GM12878 (cell line): Measurements from ENCODE around the gene PRPS1. TPM values are rescaled to one million over a fixed set of nuclear protein-coding genes. Genes with fewer than 3 reads are reported as not detected.

Experiments used
- ATAC-seq: fragments of 200-7000 bp; cut with Tn5 transposase; 3 replicates; pipeline ENCODE4 v1.9.1; 2020; ENCODE audit warnings: mild to moderate bottlenecking, moderate library complexity
- BruUV-seq: library from RNA; stranded (reverse); fragments of 400-500 nt; replicated peaks from 2 replicates; lab custom pipeline; 2021; lab: Mats Ljungman, UMichigan
- CTCF ChIA-PET: fragments of 300-600 bp; sonication (Branson Sonifier 250); formaldehyde crosslinking; extraction: SDS; loops from one replicate; lab custom pipeline; 2021; ENCODE audit warnings: inconsistent platforms; lab: Yijun Ruan, JAX
- POLR2A ChIA-PET: fragments of 350-600 bp; formaldehyde crosslinking; extraction: SDS; loops from one replicate; lab custom pipeline; 2021; ENCODE audit warnings: inconsistent platforms; lab: Charles Lee
- RAD21 ChIA-PET: fragments of 300-600 bp; sonication (Branson Sonifier 250); formaldehyde crosslinking; loops from one replicate; lab custom pipeline; 2023; ENCODE audit warnings: antibody characterized with exemption; ENCODE audit not compliant: unreplicated experiment; lab: Charles Lee
- SMC1A ChIA-PET: fragments of 300-600 bp; sonication (Branson Sonifier 250); formaldehyde crosslinking; loops from one replicate; lab custom pipeline; 2023; ENCODE audit not compliant: unreplicated experiment, uncharacterized antibody; lab: Charles Lee
- DNase-seq: peaks from one replicate; pipeline ENCODE4 v3.0.0-alpha.2; 2011; ENCODE audit warnings: low read depth, low spot score
- FAIRE-seq: peaks from 3 replicates; lab custom pipeline; 2011; peaks lifted over from hg19 to GRCh38; lab: Jason Lieb, UNC
- H2AFZ ChIP-seq: 2 replicates; pipeline ENCODE4 v1.6.0; 2011; ENCODE audit warnings: low read depth, low read length, control low read depth; ENCODE audit not compliant: control insufficient read depth
- H3K27ac ChIP-seq: 2 replicates; pipeline ENCODE4 v1.5.1; 2011; ENCODE audit warnings: control low read depth; ENCODE audit not compliant: control insufficient read depth, insufficient read depth
- H3K27me3 ChIP-seq, 2 experiments: replicated peaks in 1 of 2; 2 replicates each; pipeline versions ENCODE4 v1.6.0 to v1.6.1; 2011; ENCODE audit warnings: low read length in 1 of 2; ENCODE audit not compliant: control insufficient read depth in 2 of 2, insufficient read depth in 2 of 2
- H3K36me3 ChIP-seq, 2 experiments: 2 replicates each; pipeline ENCODE4 v1.5.1; 2011; ENCODE audit warnings: low read length in 1 of 2; ENCODE audit not compliant: control insufficient read depth in 2 of 2, insufficient read depth in 2 of 2
- H3K4me1 ChIP-seq: 2 replicates; pipeline ENCODE4 v1.6.1; 2011; ENCODE audit warnings: mild to moderate bottlenecking, low read length, moderate library complexity, mixed read lengths; ENCODE audit not compliant: control insufficient read depth, insufficient read depth
- H3K4me2 ChIP-seq: 2 replicates; pipeline ENCODE4 v1.6.0; 2011; ENCODE audit warnings: control low read depth; ENCODE audit not compliant: control insufficient read depth, insufficient read depth
- H3K4me3 ChIP-seq: fragments of 200-600 bp; sonication (generic); 2 replicates; pipeline ENCODE4 v1.5.1; 2016
- H3K79me2 ChIP-seq: 2 replicates; pipeline ENCODE4 v1.6.0; 2011; ENCODE audit warnings: low read length; ENCODE audit not compliant: control insufficient read depth, insufficient read depth
- H3K9ac ChIP-seq: 2 replicates; pipeline ENCODE4 v1.8.0; 2011; ENCODE audit warnings: low read length, control low read depth, mixed read lengths; ENCODE audit not compliant: control insufficient read depth, insufficient read depth
- H3K9me3 ChIP-seq: replicated peaks from 3 replicates; pipeline ENCODE4 v1.5.1; 2011; ENCODE audit warnings: mild to moderate bottlenecking, low read length; ENCODE audit not compliant: control insufficient read depth, insufficient read depth
- H4K20me1 ChIP-seq: 2 replicates; pipeline ENCODE4 v1.6.0; 2011; ENCODE audit not compliant: control insufficient read depth, insufficient read depth
- ATF3 ChIP-seq: IDR thresholded peaks from 2 replicates; pipeline ENCODE4 v1.6.1; 2011; ENCODE audit warnings: low read depth, mild to moderate bottlenecking, low read length, moderate library complexity, borderline replicate concordance; ENCODE audit errors: extremely low read depth
- HCFC1 ChIP-seq: fragments of 150-350 bp; IDR thresholded peaks from 2 replicates; pipeline ENCODE4 v1.6.1; 2014; ENCODE audit warnings: low read length
- PAX8 ChIP-seq: fragments of 450-650 bp; IDR thresholded peaks from 2 replicates; pipeline ENCODE4 v1.6.1; 2017; ENCODE audit warnings: mild to moderate bottlenecking, moderate library complexity
- POLR2AphosphoS5 ChIP-seq: IDR thresholded peaks from 2 replicates; pipeline ENCODE4 v1.6.1; 2011; ENCODE audit warnings: mild to moderate bottlenecking, low read length, inconsistent platforms
- RCOR1 ChIP-seq: conservative IDR thresholded peaks from 2 replicates; pipeline ENCODE4 v1.6.1; 2012; ENCODE audit warnings: low read depth, low read length, improper control_type of control experiment
- RELB ChIP-seq: fragments of 450-650 bp; IDR thresholded peaks from 2 replicates; pipeline ENCODE4 v1.6.1; 2017; ENCODE audit warnings: low read depth, mild to moderate bottlenecking, moderate library complexity
- SMAD1 ChIP-seq: fragments of 450-650 bp; IDR thresholded peaks from 2 replicates; pipeline ENCODE4 v1.6.1; 2018; ENCODE audit warnings: mild to moderate bottlenecking, low read depth; ENCODE audit not compliant: partially characterized antibody
- SMC3 ChIP-seq: IDR thresholded peaks from 2 replicates; pipeline ENCODE4 v1.6.1; 2011; ENCODE audit warnings: low read length, improper control_type of control experiment, borderline replicate concordance
- YBX1 ChIP-seq: fragments of 450-650 bp; IDR thresholded peaks from 2 replicates; pipeline ENCODE4 v1.6.1; 2016; ENCODE audit warnings: antibody characterized with exemption
- ZNF592 ChIP-seq: fragments of 450-650 bp; IDR thresholded peaks from 2 replicates; pipeline ENCODE4 v1.6.1; 2017; ENCODE audit warnings: mild to moderate bottlenecking, moderate library complexity
- WGBS: methylation state at CpG from one replicate; pipeline ENCODE4 v1.1.6; 2016; ENCODE audit warnings: low lambda C conversion rate; ENCODE audit not compliant: insufficient replicate concordance, insufficient coverage; ENCODE audit errors: missing lambda C conversion rate; 5-methylcytosine and 5-hydroxymethylcytosine counted together
- in situ Hi-C: fragments of 300-500 bp; cut with MboI; formaldehyde crosslinking; loops from 9 replicates; pipeline ENCODE4 v1.14.3; 2018; ENCODE audit warnings: mixed read lengths
- intact Hi-C: fragments of 100-400 bp; cut with micrococcal nuclease; formaldehyde crosslinking; loops from one replicate; pipeline ENCODE4 v1.14.2; 2022; ENCODE audit not compliant: unreplicated experiment
- polyA plus RNA-seq, 11 experiments: library from polyadenylated mRNA; depleted of rRNA in 4 of 11; unstranded in 6 of 11; stranded (reverse) in 5 of 11; fragments of >200 nt; fragmentation: Nextera tagmentation in 4 of 11; fragmentation: Illumina TruSeq in 1 of 11; extraction: Ambion mirVana in 4 of 11; extraction: Trizol in 1 of 11; gene quantifications; 1 replicate in 1 of 11; 2 replicates in 10 of 11; pipeline versions ENCODE4 v1.2.1 to v1.2.3, GENCODE V29; 2011 to 2016; ENCODE audit warnings: inconsistent platforms in 2 of 11, missing spikeins in 2 of 11, low read depth in 1 of 11
- total RNA-seq, 4 experiments: library from RNA; depleted of rRNA in 3 of 4; stranded (reverse); fragments of >200 nt in 3 of 4; fragmentation: Illumina TruSeq in 1 of 4; extraction: Trizol in 1 of 4; gene quantifications; 2 replicates each; pipeline versions ENCODE4 v1.2.1 to v1.2.3, GENCODE V29; 2013 to 2021
- TF ChIP-seq, protein P1 (sequence below): fragments of 450-650 bp; IDR thresholded peaks from 2 replicates; pipeline ENCODE4 v1.6.1; 2016; ENCODE audit warnings: mild to moderate bottlenecking, moderate library complexity, borderline replicate concordance

The PRPS1 gene
- total and polyA plus RNA-seq, 10 of the 15 experiments (the other 5 are each of a cell fraction or from before 2014, with no cell fraction given): 26.5 to 86.5 (median 61.1) TPM

DNA sequence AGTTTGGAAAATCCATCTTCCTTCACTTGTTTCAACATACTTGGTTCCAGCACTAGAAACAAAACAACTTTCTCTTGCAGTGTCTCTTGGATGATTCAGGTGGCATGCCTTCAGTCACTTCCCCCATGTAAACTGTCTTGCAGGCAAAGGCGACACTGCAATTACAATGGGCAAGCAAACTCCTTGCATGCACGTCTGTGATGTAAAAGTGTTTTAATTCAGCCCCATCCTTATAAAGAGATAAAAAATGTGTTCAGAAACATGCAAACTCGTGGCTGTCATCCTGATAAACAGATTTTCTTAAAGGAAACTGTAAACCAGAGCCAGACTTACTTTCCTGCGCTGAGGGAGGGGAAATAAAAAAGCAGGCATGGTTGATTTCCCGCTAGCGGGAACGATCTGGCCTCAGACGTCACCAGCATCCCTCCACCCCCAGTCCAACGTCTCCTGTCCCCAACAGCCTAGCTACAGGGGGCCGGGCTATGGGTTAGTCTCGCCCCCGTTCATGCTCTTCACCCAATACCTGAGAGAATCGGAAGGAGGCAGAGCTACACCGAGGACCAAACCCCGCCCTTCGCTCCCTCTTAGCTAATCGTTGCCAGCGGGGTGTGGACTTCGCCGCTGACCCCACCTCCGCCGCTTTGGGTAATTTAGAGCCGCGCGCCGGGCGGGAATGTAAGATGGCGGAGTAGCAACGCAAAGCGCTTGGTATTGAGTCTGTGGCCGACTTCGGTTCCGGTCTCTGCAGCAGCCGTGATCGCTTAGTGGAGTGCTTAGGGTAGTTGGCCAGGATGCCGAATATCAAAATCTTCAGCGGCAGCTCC is at the start of gene PRPS1 (continued):
- TF ChIP-seq ZNF592: no peak

DNA sequence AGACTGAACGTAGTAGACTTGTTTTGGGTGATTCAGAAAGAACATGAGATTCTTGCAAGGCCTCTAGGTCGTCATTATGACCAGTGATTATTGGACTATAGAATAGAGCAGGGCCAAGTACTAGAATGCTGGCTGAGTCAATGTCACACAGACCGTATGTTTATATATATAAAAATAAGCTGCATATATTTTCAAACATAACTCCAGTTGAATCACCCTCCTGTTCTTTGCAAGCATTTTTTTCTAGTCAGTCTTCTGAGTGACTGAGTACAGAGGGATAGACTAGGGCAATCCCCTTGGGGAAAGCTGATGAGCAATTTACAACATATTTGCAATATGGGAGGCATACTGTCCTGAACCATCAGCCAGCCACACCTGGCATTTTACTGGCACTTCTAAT is 48.4 kb upstream of the PRPS1 start:
- no peak overlapping the region for H3K9ac ChIP-seq
- ChIA-PET POLR2A (no interaction called here), CTCF (no interaction called here), SMC1A (no interaction called here), RAD21 (no interaction called here)
- no peak for DNase-seq
- ATAC-seq: no peak
- BruUV-seq: no TSS peak
- H3K27me3 ChIP-seq: no peaks in the 10 kb centered on the region
- no peaks in the 10 kb centered on the region for H3K9me3 ChIP-seq
- no peak overlapping the region for H3K27ac ChIP-seq
- no peaks in the 10 kb centered on the region for H3K36me3 ChIP-seq
- H3K4me3 ChIP-seq: no peak overlapping the region
- FAIRE-seq: no peak
- no peaks in the 10 kb centered on the region for H3K79me2 ChIP-seq
- in situ Hi-C loops: no loop called here
- intact Hi-C loops: no loop called here
- H3K4me1 ChIP-seq: no peaks in the 10 kb centered on the region
- no peaks in the 10 kb centered on the region for H4K20me1 ChIP-seq
- 2% methylated on average over 3 of the region's 3 CpGs for WGBS
- H3K4me2 ChIP-seq: no peak overlapping the region
- H2AFZ ChIP-seq: no peak overlapping the region
- TF ChIP-seq RCOR1 (no peak), POLR2AphosphoS5 (no peak), RELB (no peak), SMC3 (no peak), ATF3 (no peak), YBX1 (no peak), PAX8 (no peak), SMAD1 (no peak), HCFC1 (no peak)
- TF ChIP-seq, protein P1, sequence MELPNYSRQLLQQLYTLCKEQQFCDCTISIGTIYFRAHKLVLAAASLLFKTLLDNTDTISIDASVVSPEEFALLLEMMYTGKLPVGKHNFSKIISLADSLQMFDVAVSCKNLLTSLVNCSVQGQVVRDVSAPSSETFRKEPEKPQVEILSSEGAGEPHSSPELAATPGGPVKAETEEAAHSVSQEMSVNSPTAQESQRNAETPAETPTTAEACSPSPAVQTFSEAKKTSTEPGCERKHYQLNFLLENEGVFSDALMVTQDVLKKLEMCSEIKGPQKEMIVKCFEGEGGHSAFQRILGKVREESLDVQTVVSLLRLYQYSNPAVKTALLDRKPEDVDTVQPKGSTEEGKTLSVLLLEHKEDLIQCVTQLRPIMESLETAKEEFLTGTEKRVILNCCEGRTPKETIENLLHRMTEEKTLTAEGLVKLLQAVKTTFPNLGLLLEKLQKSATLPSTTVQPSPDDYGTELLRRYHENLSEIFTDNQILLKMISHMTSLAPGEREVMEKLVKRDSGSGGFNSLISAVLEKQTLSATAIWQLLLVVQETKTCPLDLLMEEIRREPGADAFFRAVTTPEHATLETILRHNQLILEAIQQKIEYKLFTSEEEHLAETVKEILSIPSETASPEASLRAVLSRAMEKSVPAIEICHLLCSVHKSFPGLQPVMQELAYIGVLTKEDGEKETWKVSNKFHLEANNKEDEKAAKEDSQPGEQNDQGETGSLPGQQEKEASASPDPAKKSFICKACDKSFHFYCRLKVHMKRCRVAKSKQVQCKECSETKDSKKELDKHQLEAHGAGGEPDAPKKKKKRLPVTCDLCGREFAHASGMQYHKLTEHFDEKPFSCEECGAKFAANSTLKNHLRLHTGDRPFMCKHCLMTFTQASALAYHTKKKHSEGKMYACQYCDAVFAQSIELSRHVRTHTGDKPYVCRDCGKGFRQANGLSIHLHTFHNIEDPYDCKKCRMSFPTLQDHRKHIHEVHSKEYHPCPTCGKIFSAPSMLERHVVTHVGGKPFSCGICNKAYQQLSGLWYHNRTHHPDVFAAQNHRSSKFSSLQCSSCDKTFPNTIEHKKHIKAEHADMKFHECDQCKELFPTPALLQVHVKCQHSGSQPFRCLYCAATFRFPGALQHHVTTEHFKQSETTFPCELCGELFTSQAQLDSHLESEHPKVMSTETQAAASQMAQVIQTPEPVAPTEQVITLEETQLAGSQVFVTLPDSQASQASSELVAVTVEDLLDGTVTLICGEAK: no peak
